ENCODE results near the gene IL24.

- TF ChIP-seq POLR2A (IDR thresholded peaks at IDR 0.05) (no peak), CTCF (IDR thresholded peaks at IDR 0.05) (no peak)
These were observed 48.5 kb downstream of the IL24 start for GRCh38 chr1:206945779-206946178.
